ENCODE data around the gene MAB21L1. TPM values are rescaled to one million over a fixed set of nuclear protein-coding genes. Genes with fewer than 3 reads are reported as not detected.

Gene MAB21L1
- total and polyA plus RNA-seq, 5 donors from 2014 or later: not detected

- Mint-ChIP-seq H3K36me3 (no peaks in the 10 kb centered on the region), H3K27ac (no peak overlapping the region), H3K27me3 (no peaks in the 10 kb centered on the region), H3K9me3 (peaks cover 0 to 7% (median 3%) of the 10 kb centered on the region in 7 donors), H3K4me1 (no peaks in the 10 kb centered on the region), H3K4me3 (no peak overlapping the region)
- Histone ChIP-seq H3K27me3 (ENCODE audit: control insufficient read depth, insufficient read depth, low read length) (no peaks in the 10 kb centered on the region), H3K4me1 (ENCODE audit: control insufficient read depth, insufficient read depth, low read length, poor library complexity, severe bottlenecking) (no peaks in the 10 kb centered on the region), H3K36me3 (ENCODE audit: control insufficient read depth, insufficient read depth, low read length) (no peaks in the 10 kb centered on the region), H3K9me3 (ENCODE audit: control insufficient read depth in 2 of 2, low read length in 2 of 2) (no peaks in the 10 kb centered on the region), H3K27ac (ENCODE audit: insufficient read depth, low read length, poor library complexity, severe bottlenecking) (no peak overlapping the region), H3K4me3 (ENCODE audit: low read depth, low read length) (no peak overlapping the region)
- ATAC-seq (ENCODE audit: low read depth in 2 of 2): no peak
- DNase-seq: no peak
These were observed 19.2 kb downstream of the MAB21L1 start for GRCh38 chr13:35457258-35457657.

GRCh38 chr13:35455022-35455421, 21.5 kb downstream of the MAB21L1 start:
- ATAC-seq (ENCODE audit: low read depth in 2 of 2) (no peak), DNase-seq (no peak)
- peaks cover 0 to 7% (median 2%) of the 10 kb centered on the region in 7 donors for H3K9me3 Mint-ChIP-seq
- Histone ChIP-seq H3K9me3 (ENCODE audit: control insufficient read depth in 2 of 2, low read length in 2 of 2) (no peaks in the 10 kb centered on the region), H3K4me3 (ENCODE audit: low read depth, low read length) (no peak overlapping the region), H3K36me3 (ENCODE audit: control insufficient read depth, insufficient read depth, low read length) (no peaks in the 10 kb centered on the region), H3K27me3 (ENCODE audit: control insufficient read depth, insufficient read depth, low read length) (no peaks in the 10 kb centered on the region), H3K27ac (ENCODE audit: insufficient read depth, low read length, poor library complexity, severe bottlenecking) (no peak overlapping the region), H3K4me1 (ENCODE audit: control insufficient read depth, insufficient read depth, low read length, poor library complexity, severe bottlenecking) (no peaks in the 10 kb centered on the region)
- no peak overlapping the region for H3K27ac Mint-ChIP-seq
- H3K4me1 Mint-ChIP-seq: no peaks in the 10 kb centered on the region
- H3K27me3 Mint-ChIP-seq: no peaks in the 10 kb centered on the region
- no peaks in the 10 kb centered on the region for H3K36me3 Mint-ChIP-seq
- H3K4me3 Mint-ChIP-seq: no peak overlapping the region

DNA sequence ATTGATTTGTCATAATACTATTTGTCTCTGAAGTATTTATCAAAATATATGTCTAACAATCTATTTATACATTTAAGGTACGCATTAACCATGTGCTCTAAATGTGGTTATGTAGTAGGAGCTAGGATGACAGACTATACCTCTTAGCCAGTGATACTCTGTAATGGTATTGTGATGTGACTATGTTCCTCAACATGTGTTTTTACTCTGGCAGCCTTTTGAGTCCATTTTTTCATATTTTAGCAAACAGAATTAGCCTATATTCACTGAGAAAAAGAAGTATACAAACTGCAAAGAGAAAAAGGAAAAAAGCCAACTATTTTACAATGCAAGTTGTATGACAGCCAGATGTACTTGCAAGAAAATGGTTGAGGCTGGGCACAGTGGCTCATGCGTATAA, 26.7 kb downstream of the MAB21L1 start:
- Mint-ChIP-seq H3K27ac (no peak overlapping the region), H3K9me3 (peaks cover 0 to 3% (median 0%) of the 10 kb centered on the region in 7 donors), H3K4me1 (no peaks in the 10 kb centered on the region), H3K4me3 (no peak overlapping the region), H3K36me3 (no peaks in the 10 kb centered on the region), H3K27me3 (no peaks in the 10 kb centered on the region)
- H3K4me3 ChIP-seq (ENCODE audit: low read depth, low read length): no peak overlapping the region
- no peak for DNase-seq
- H3K9me3 ChIP-seq (ENCODE audit: control insufficient read depth in 2 of 2, low read length in 2 of 2): no peaks in the 10 kb centered on the region
- no peak overlapping the region for H3K27ac ChIP-seq (ENCODE audit: insufficient read depth, low read length, poor library complexity, severe bottlenecking)
- no peaks in the 10 kb centered on the region for H3K27me3 ChIP-seq (ENCODE audit: control insufficient read depth, insufficient read depth, low read length)
- no peaks in the 10 kb centered on the region for H3K4me1 ChIP-seq (ENCODE audit: control insufficient read depth, insufficient read depth, low read length, poor library complexity, severe bottlenecking)
- no peaks in the 10 kb centered on the region for H3K36me3 ChIP-seq (ENCODE audit: control insufficient read depth, insufficient read depth, low read length)
- ATAC-seq (ENCODE audit: low read depth in 2 of 2): no peak

DNA sequence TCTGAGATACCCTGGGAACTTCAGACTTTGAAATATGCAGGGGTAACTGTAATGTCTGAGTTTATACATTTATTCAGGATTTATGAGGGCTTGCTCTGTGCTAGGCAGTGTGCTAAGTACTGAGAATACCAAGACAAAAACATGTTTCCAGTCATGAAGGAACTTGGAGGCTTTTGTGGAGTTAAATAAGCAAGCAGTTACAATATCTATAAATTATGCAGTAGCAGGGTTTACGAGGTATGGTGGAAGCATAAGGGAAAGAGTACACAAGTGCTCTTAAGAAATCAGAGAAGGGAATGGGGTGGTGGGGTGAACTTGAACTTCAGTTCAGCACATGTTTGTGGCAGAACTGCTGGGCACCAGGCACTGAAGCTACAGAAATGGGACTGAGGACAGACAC, 28.0 kb downstream of the MAB21L1 start:
- ATAC-seq (ENCODE audit: low read depth in 2 of 2) (no peak), DNase-seq (no peak)
- Mint-ChIP-seq H3K27ac (no peak overlapping the region), H3K27me3 (no peaks in the 10 kb centered on the region), H3K4me1 (no peaks in the 10 kb centered on the region), H3K4me3 (no peak overlapping the region), H3K9me3 (peaks cover 0 to 3% (median 0%) of the 10 kb centered on the region in 7 donors), H3K36me3 (no peaks in the 10 kb centered on the region)
- H3K27me3 ChIP-seq (ENCODE audit: control insufficient read depth, insufficient read depth, low read length): no peaks in the 10 kb centered on the region
- H3K27ac ChIP-seq (ENCODE audit: insufficient read depth, low read length, poor library complexity, severe bottlenecking): no peak overlapping the region
- H3K4me3 ChIP-seq (ENCODE audit: low read depth, low read length): no peak overlapping the region
- no peaks in the 10 kb centered on the region for H3K4me1 ChIP-seq (ENCODE audit: control insufficient read depth, insufficient read depth, low read length, poor library complexity, severe bottlenecking)
- H3K9me3 ChIP-seq (ENCODE audit: control insufficient read depth in 2 of 2, low read length in 2 of 2): no peaks in the 10 kb centered on the region
- H3K36me3 ChIP-seq (ENCODE audit: control insufficient read depth, insufficient read depth, low read length): no peaks in the 10 kb centered on the region
